DLD1 (cell line): ENCODE results near the gene HYLS1.
"Not testable (repeated sequence)": the region's sequence is repeated elsewhere in the genome, so short reads cannot be mapped to it uniquely, and the experiment has no call there.

ENCODE experiments used
- in situ Hi-C: cut with HindIII; loops from 2 replicates; pipeline ENCODE4 v1.10.0; 2017; ENCODE audit warnings: low sequenced_read_pairs

The HYLS1 gene

GRCh38 chr11:125902927-125903710 lies 15.7 kb downstream of the HYLS1 start, which contains the start of gene PUS3:
Gene PUS3 (minus strand): TSS chr11:125903206. CDS start chr11:125896284, 6,922 bp downstream.
- in situ Hi-C loops, result no loop called here

GRCh38 chr11:125903711-125904659 lies 16.5 kb downstream of the HYLS1 start, which contains the start of gene DDX25:
Gene DDX25 (plus strand): TSS chr11:125904508. CDS start chr11:125904518, 10 bp downstream.
- in situ Hi-C loops, result no loop called here

- in situ Hi-C loops, result no loop called here
These were observed 17.2 kb downstream of the HYLS1 start for GRCh38 chr11:125904678-125905077.

GRCh38 chr11:125910226-125910849 lies 22.9 kb downstream of the HYLS1 start:
- in situ Hi-C loops, result no loop called here

- in situ Hi-C loops, result not testable (repeated sequence)
These were observed 27.1 kb downstream of the HYLS1 start for GRCh38 chr11:125914601-125915000.

- in situ Hi-C loops, result no loop called here
These were observed 29.3 kb downstream of the HYLS1 start for GRCh38 chr11:125916683-125917347.

- in situ Hi-C loops, result no loop called here
These were observed 30.8 kb downstream of the HYLS1 start for GRCh38 chr11:125918140-125918840.

- in situ Hi-C loops, result no loop called here
These were observed 33.6 kb downstream of the HYLS1 start for GRCh38 chr11:125921042-125921441.

GRCh38 chr11:125922156-125922555 lies 34.7 kb downstream of the HYLS1 start:
- in situ Hi-C loops, result no loop called here

- in situ Hi-C loops, result no loop called here
These were observed 35.6 kb downstream of the HYLS1 start for GRCh38 chr11:125923012-125923579.

GRCh38 chr11:125923633-125924032 lies 36.2 kb downstream of the HYLS1 start:
- in situ Hi-C loops, result no loop called here

- in situ Hi-C loops, result loop anchor here (25.0 kb wide), 2 partner anchors 163 to 313 kb away; no protein-coding TSS in a partner anchor
These were observed 37.0 kb downstream of the HYLS1 start for GRCh38 chr11:125924384-125925007.

- in situ Hi-C loops, result loop anchor here (25.0 kb wide), 2 partner anchors 162 to 312 kb away; no protein-coding TSS in a partner anchor
These were observed 37.8 kb downstream of the HYLS1 start for GRCh38 chr11:125925247-125925740.

- in situ Hi-C loops, result loop anchor here (25.0 kb wide), 2 partner anchors 161 to 311 kb away; no protein-coding TSS in a partner anchor
These were observed 38.3 kb downstream of the HYLS1 start for GRCh38 chr11:125925804-125926203.

- in situ Hi-C loops, result loop anchor here (25.0 kb wide), 2 partner anchors 161 to 311 kb away; no protein-coding TSS in a partner anchor
These were observed 39.2 kb downstream of the HYLS1 start for GRCh38 chr11:125926682-125927081.

- in situ Hi-C loops, result loop anchor here (25.0 kb wide), 2 partner anchors 158 to 308 kb away; no protein-coding TSS in a partner anchor
These were observed 42.1 kb downstream of the HYLS1 start for GRCh38 chr11:125929445-125930075.

GRCh38 chr11:125930076-125930450 lies 42.6 kb downstream of the HYLS1 start:
- in situ Hi-C loops, result loop anchor here (25.0 kb wide), 2 partner anchors 157 to 307 kb away; no protein-coding TSS in a partner anchor

GRCh38 chr11:125931116-125931515 lies 43.6 kb downstream of the HYLS1 start:
- in situ Hi-C loops, result loop anchor here (25.0 kb wide), 2 partner anchors 156 to 306 kb away; no protein-coding TSS in a partner anchor
